NCI-H2227 (cell line): ENCODE results near the gene PRKN.

Experiments
- DNase-seq: peaks from one replicate; lab custom pipeline; 2025; ENCODE audit not compliant: unreplicated experiment; lab: John Stamatoyannopoulos, UW

The PRKN gene

GRCh38 chr6:162078667-162079066, 648.9 kb downstream of the PRKN start:
- no peak for DNase-seq

- no peak for DNase-seq
These were observed 649.4 kb downstream of the PRKN start for GRCh38 chr6:162078126-162078525.

GRCh38 chr6:162076816-162077215, 650.8 kb downstream of the PRKN start:
- DNase-seq: no peak

GRCh38 chr6:162074641-162075275, 652.8 kb downstream of the PRKN start:
- no peak for DNase-seq

- DNase-seq: no peak
These were observed 656.9 kb downstream of the PRKN start for GRCh38 chr6:162070639-162071038.

GRCh38 chr6:162069995-162070394, 657.6 kb downstream of the PRKN start:
- no peak for DNase-seq

- DNase-seq: no peak
These were observed 659.2 kb downstream of the PRKN start for GRCh38 chr6:162068340-162068739.

GRCh38 chr6:162063666-162064065, 663.9 kb downstream of the PRKN start:
- no peak for DNase-seq

- no peak for DNase-seq
These were observed 669.2 kb downstream of the PRKN start for GRCh38 chr6:162058281-162058875.

GRCh38 chr6:162056745-162057144, 670.8 kb downstream of the PRKN start:
- no peak for DNase-seq

GRCh38 chr6:162056061-162056460, 671.5 kb downstream of the PRKN start:
- no peak for DNase-seq

GRCh38 chr6:162055365-162055764, 672.2 kb downstream of the PRKN start:
- DNase-seq: no peak

GRCh38 chr6:162053084-162053483, 674.5 kb downstream of the PRKN start:
- DNase-seq: no peak

- no peak for DNase-seq
These were observed 677.0 kb downstream of the PRKN start for GRCh38 chr6:162050579-162050978.

GRCh38 chr6:162046324-162046723, 681.2 kb downstream of the PRKN start:
- no peak for DNase-seq

- no peak for DNase-seq
These were observed 694.9 kb downstream of the PRKN start for GRCh38 chr6:162032620-162033019.

- no peak for DNase-seq
These were observed 697.5 kb downstream of the PRKN start for GRCh38 chr6:162029873-162030576.

GRCh38 chr6:162026843-162027242, 700.7 kb downstream of the PRKN start:
- no peak for DNase-seq

GRCh38 chr6:162026031-162026430, 701.5 kb downstream of the PRKN start:
- DNase-seq: no peak

GRCh38 chr6:162019349-162019748, 708.2 kb downstream of the PRKN start:
- DNase-seq: no peak

- no peak for DNase-seq
These were observed 710.0 kb downstream of the PRKN start for GRCh38 chr6:162017536-162017935.

- DNase-seq: no peak
These were observed 713.3 kb downstream of the PRKN start for GRCh38 chr6:162014069-162014811.
